ACC112 (cell line): ENCODE results near the gene FEM1C.

Experiments
- H2AFZ ChIP-seq: fragments of 200-600 bp; sonication (generic); one replicate; pipeline ENCODE4 v1.6.0; 2017; ENCODE audit warnings: antibody characterized with exemption, low read length; ENCODE audit not compliant: unreplicated experiment
- H3K27ac ChIP-seq: fragments of 200-600 bp; sonication (generic); 2 replicates; pipeline ENCODE4 v1.5.1; 2014; ENCODE audit warnings: low read depth, mild to moderate bottlenecking, antibody characterized with exemption, low read length, moderate library complexity
- H3K27me3 ChIP-seq: fragments of 200-600 bp; sonication (generic); 2 replicates; pipeline ENCODE4 v1.6.1; 2014; ENCODE audit warnings: mild to moderate bottlenecking, antibody characterized with exemption, low read length, moderate library complexity, mixed read lengths; ENCODE audit not compliant: insufficient read depth
- H3K36me3 ChIP-seq: fragments of 200-600 bp; sonication (generic); 2 replicates; pipeline ENCODE4 v1.6.1; 2016; ENCODE audit warnings: mild to moderate bottlenecking, antibody characterized with exemption, low read length, moderate library complexity, mixed read lengths; ENCODE audit not compliant: insufficient read depth
- H3K4me1 ChIP-seq: fragments of 200-600 bp; sonication (generic); one replicate; pipeline ENCODE4 v1.6.1; 2016; ENCODE audit warnings: low read length, mixed read lengths; ENCODE audit not compliant: insufficient read depth, unreplicated experiment, control insufficient read depth
- H3K4me3 ChIP-seq: fragments of 200-600 bp; sonication (generic); 2 replicates; pipeline ENCODE4 v1.5.1; 2014; ENCODE audit warnings: mild to moderate bottlenecking, low read depth, low read length
- H3K79me2 ChIP-seq: fragments of 200-600 bp; sonication (generic); one replicate; pipeline ENCODE4 v1.6.0; 2016; ENCODE audit warnings: low read length; ENCODE audit not compliant: control insufficient read depth, unreplicated experiment, insufficient read depth

Gene FEM1C, protein sequence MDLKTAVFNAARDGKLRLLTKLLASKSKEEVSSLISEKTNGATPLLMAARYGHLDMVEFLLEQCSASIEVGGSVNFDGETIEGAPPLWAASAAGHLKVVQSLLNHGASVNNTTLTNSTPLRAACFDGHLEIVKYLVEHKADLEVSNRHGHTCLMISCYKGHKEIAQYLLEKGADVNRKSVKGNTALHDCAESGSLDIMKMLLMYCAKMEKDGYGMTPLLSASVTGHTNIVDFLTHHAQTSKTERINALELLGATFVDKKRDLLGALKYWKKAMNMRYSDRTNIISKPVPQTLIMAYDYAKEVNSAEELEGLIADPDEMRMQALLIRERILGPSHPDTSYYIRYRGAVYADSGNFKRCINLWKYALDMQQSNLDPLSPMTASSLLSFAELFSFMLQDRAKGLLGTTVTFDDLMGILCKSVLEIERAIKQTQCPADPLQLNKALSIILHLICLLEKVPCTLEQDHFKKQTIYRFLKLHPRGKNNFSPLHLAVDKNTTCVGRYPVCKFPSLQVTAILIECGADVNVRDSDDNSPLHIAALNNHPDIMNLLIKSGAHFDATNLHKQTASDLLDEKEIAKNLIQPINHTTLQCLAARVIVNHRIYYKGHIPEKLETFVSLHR

DNA sequence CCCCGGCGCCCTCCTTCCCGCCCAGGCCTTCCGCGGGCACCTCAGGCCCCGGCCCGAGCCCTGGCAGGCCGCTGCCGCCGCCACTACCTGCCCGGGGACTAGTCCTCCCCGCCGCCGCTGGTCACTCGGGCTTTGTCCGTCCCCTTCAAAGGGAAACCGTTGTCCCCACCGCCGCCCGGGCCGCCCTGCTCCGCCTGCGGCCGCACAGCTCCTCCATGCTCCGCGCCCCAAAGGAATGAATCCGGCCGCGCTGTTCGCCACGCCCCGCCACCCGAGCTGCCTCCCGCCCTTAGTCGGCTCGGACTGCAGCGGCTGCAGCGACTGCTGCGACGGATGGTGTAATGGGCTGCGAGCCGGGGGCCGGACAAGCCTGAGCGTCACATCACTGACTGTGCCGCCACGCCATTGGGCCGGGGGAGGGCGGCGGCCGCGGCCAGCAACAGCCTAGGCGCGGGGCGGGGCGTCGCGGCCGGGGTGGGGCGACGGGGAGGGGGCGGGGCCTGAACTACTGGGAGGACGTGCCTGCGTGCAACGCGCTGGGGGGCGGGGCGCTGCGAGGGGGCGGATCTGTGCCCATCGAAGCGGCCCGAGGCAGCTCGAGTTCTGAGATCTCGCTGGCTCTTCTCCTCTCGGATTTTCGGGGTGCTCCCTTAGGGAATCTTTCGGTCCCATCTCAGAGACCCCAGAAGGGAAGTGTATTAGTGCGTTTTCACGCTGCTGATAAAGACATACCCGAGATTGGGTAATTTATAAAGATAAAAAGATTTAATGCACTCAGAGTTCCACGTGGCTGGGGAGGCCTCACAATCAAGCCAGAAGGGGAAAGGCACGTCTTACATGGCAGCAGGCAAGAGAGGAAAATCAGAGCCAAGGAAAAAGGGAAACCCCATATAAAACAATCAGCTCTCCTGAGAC is at the start of gene FEM1C:
TSS of gene FEM1C (minus strand) at position 340 of the 915 bp plus-strand sequence. CDS start 1,282 bp downstream, outside the sequence.
- peak within 1 kb of the TSS; percentile 88 for H2AFZ ChIP-seq
- peak within 1 kb of the TSS; percentile 82 for H3K27ac ChIP-seq

DNA sequence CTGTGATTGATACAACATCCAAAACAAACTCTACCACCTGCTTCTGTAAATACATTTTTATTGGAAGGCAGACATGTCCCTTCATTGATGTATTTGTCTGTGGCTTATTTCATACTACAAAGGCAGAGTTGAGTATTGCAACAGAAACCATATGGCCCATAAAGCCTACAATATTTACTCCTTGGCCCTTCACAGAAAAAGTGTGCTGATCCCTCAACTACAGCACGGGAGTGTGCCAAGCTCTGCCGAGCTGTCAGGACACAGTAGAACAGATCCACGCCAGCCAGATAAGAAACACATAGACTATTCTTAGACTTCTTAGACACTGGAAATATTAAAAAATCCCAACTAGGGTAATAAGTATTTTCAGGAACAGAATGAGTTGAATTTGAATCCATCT is 44.5 kb upstream of the FEM1C start:
- Histone ChIP-seq H2AFZ (no peak overlapping the region), H3K79me2 (peaks cover 50% of the 10 kb centered on the region), H3K27me3 (no peaks in the 10 kb centered on the region), H3K4me1 (peaks cover 16% of the 10 kb centered on the region), H3K36me3 (peaks cover 4% of the 10 kb centered on the region; the same call in 1 of the 2 replicates), H3K27ac (no peak overlapping the region), H3K4me3 (no peak overlapping the region)

More for the DNA sequence above, at the start of gene FEM1C:
- H3K4me3 ChIP-seq, result peak within 1 kb of the TSS; percentile 90
- H3K36me3 ChIP-seq, result peaks cover 37% of the 10 kb centered on the region
- H3K79me2 ChIP-seq, result peaks cover 48% of the 10 kb centered on the region
- peaks cover 7% of the 10 kb centered on the region for H3K4me1 ChIP-seq
- no peaks in the 10 kb centered on the region for H3K27me3 ChIP-seq

DNA sequence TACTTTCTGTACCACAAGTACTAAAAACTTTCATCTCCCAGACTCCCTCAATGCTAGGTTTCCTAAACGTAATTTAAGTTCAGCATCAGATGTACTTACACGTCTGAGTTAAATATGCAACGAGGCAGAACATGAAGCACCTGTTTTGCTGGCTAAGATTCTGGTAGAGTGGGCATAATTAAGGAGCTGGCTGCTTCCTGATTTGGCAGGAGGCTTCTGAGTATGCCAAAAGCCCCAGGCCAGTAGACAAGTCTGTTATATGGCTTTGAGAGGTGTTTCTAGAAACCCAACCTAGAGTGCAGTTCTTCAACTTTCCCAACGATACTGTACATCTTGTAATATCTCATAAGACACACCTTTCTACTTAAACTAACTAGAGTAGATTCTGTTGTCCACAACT is 44.1 kb upstream of the FEM1C start:
- Histone ChIP-seq H2AFZ (no peak overlapping the region), H3K4me1 (peaks cover 15% of the 10 kb centered on the region), H3K27ac (no peak overlapping the region), H3K27me3 (no peaks in the 10 kb centered on the region), H3K79me2 (peaks cover 47% of the 10 kb centered on the region), H3K36me3 (peaks cover 4% of the 10 kb centered on the region; the same call in 1 of the 2 replicates), H3K4me3 (no peak overlapping the region)

DNA sequence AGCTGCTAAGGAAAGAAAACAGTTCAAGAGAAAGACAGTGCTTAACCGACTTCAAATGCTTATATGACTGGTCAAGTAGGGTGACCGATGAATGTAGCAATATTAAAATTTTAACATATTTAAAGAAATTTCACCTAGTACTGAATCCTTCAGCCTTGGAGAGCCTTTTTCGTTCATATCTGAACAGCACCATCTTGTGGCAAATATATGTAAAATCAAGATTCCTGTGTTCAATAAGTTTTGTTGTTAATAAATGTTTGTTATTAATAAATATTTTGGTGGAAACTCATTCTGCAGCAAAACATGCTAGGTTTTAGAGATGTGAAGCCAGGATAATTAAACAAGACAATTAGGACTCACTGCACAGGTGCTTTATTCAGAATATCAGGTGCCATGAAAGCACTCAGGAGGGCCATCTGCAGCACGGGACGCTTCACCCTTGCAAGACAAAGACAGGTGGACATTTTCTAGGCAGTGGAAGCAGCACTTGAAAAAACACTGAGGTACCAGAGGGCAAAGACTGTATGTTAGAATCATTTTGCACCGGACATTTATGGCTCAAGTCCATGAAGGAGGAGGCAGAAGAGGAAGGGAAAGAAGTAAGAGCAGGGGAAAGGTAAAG is 42.1 kb upstream of the FEM1C start:
- Histone ChIP-seq H3K79me2 (peaks cover 41% of the 10 kb centered on the region), H3K27me3 (no peaks in the 10 kb centered on the region), H2AFZ (no peak overlapping the region), H3K36me3 (peaks cover 4% of the 10 kb centered on the region), H3K27ac (no peak overlapping the region), H3K4me1 (peaks cover 21% of the 10 kb centered on the region), H3K4me3 (no peak overlapping the region)

DNA sequence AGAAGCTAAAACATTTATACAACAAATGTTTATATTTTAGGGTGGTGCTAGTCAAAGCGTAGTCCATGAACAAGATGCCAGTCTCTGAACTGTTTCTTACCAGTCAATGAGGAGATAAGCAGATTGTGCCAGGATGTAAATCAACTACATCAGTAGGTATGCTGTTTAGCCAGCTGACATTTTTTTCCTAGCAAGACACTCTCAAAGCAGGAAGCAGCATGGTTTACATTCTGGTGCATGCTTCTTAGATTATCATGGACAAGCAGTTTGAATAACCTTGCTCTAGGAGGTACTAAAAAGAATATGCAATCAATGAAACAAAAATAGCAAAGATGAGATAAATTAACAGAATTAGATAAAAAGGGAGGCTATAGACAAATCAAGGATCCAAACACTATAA is 40.7 kb upstream of the FEM1C start:
- H3K79me2 ChIP-seq, result peaks cover 32% of the 10 kb centered on the region
- H2AFZ ChIP-seq, result no peak overlapping the region
- H3K36me3 ChIP-seq, result peaks cover 9% of the 10 kb centered on the region
- H3K27me3 ChIP-seq, result no peaks in the 10 kb centered on the region
- H3K27ac ChIP-seq, result no peak overlapping the region
- H3K4me3 ChIP-seq, result no peak overlapping the region
- H3K4me1 ChIP-seq, result peaks cover 26% of the 10 kb centered on the region

DNA sequence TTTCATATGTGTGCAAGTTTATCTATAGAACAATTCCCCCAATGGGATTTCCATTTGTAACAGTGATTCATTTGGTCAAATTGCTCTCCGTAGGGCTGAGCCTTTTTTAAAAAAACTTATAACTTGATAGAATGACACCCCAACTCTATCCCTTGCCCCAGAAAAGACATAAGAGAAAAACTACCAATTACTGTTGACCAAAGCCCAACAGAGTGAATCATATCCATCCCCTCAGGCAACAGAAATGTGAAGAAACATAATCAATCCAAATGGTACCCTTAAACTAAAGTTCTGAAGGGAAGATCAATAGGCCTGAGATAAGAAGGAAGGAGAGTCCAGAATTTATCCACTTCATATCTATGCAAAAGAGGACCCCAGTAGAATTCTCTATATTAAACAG is 39.9 kb upstream of the FEM1C start:
- H3K79me2 ChIP-seq, result peaks cover 36% of the 10 kb centered on the region
- peaks cover 34% of the 10 kb centered on the region for H3K4me1 ChIP-seq
- H3K27me3 ChIP-seq, result no peaks in the 10 kb centered on the region
- no peak overlapping the region for H3K4me3 ChIP-seq
- H3K27ac ChIP-seq, result no peak overlapping the region; the same call in 1 of the 2 replicates
- no peak overlapping the region for H2AFZ ChIP-seq
- H3K36me3 ChIP-seq, result peaks cover 10% of the 10 kb centered on the region

DNA sequence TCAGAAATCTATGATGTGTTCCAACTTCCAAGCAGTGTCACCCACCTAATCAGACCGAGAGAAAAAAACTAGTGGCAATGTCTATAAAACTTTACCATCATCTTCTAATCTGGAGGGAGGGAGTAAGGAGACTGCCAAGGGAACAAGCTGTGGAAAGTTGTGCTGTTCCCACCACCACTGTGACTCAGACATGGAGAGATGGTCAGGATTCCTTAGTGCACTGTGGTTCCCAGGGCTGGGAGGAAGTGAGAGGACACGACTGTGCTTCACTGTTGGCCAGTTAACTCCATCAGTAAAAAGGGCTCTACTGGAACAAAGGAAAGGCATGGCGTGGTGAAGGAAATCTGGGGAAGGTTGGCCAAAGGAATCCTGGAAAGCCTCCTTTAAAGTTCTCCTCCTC is 38.9 kb upstream of the FEM1C start:
- Histone ChIP-seq H3K27me3 (no peaks in the 10 kb centered on the region), H2AFZ (peak overlapping the region; percentile 51), H3K79me2 (peaks cover 38% of the 10 kb centered on the region), H3K4me3 (no peak overlapping the region), H3K27ac (peak overlapping the region; percentile 75), H3K36me3 (peaks cover 18% of the 10 kb centered on the region), H3K4me1 (peaks cover 37% of the 10 kb centered on the region)

DNA sequence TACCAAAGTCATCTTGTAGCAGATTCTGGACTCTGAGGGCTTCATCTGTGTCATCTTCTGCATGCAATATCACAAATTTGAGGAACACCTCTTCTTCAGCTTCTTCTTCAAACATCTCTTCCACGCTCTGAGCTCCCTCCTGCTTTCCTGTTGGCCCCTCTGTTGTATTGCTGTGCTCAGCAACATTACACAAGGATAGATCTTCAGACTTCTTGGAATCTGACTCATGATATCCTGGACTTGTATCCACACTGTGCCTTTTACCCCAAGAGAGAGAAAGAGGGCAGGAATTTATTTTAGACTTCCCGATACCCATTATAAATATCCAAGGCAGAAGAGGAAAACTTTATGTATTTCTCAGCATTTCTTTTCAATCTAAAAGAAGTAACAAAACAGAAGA is 36.4 kb upstream of the FEM1C start:
- Histone ChIP-seq H3K36me3 (peaks cover 22% of the 10 kb centered on the region), H3K27ac (no peak overlapping the region), H3K4me1 (peaks cover 49% of the 10 kb centered on the region), H3K4me3 (no peak overlapping the region), H3K79me2 (peaks cover 33% of the 10 kb centered on the region), H3K27me3 (no peaks in the 10 kb centered on the region), H2AFZ (no peak overlapping the region)

DNA sequence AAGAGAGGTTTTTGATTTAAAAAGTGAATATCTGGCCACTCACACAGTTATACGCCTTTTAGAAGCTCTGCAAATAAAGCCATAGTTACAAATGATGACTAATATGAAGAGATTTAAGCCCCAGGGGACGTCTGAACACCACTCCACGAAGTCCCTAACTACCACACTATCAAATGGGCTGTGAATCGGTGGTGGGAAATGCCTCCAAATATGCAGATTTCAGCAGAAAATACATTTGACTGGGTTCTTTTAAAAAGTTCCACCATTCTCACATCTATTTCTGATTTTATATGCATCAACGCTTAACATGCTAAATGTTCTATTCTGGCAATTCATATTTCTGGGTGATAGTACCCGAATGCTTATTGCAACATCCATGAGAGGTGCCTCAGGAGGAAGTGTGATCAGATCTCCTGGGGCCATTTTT is 35.2 kb upstream of the FEM1C start:
- Histone ChIP-seq H3K27me3 (no peaks in the 10 kb centered on the region), H3K36me3 (peaks cover 22% of the 10 kb centered on the region), H3K4me3 (no peak overlapping the region), H3K27ac (peak overlapping the region; percentile 28), H2AFZ (no peak overlapping the region), H3K4me1 (peaks cover 52% of the 10 kb centered on the region), H3K79me2 (peaks cover 26% of the 10 kb centered on the region)

DNA sequence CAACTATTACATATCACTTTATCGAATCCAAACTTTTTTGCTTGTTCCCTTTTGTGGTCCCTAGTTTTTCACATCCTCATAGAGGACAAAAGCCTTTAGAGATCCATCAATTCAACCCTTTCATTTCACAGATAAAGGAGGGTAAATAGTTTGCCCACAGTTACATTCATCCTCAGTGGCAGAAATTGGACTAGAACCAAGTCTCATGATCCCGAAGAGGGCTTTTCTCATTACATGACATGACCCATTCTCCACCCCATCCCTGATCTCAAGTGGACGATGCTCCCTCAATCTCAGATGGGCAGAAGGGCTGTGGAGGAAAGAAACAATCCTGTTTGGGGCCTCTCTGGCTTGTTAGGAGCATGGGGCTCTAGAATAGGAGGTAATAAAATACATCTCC is 34.6 kb upstream of the FEM1C start:
- Histone ChIP-seq H3K4me3 (no peak overlapping the region), H3K27me3 (no peaks in the 10 kb centered on the region), H3K36me3 (peaks cover 22% of the 10 kb centered on the region), H3K4me1 (peaks cover 51% of the 10 kb centered on the region), H3K27ac (peak overlapping the region; percentile 28), H3K79me2 (peaks cover 21% of the 10 kb centered on the region), H2AFZ (no peak overlapping the region)
